Mesenchymal stem cell (in vitro differentiated cells and primary cell): ENCODE results near the gene MRPL49.
A peak's percentile ranks its signal among the peaks of the same experiment; 100 is the strongest.

Experiments
- DNase-seq: peaks from one replicate; pipeline ENCODE4 v3.0.0-alpha.2; 2013
- H2AFZ ChIP-seq: one replicate; pipeline ENCODE4 v1.6.1; 2013; ENCODE audit warnings: low read depth, mild to moderate bottlenecking, control low read depth, inconsistent platforms, low read length, moderate library complexity
- H2AK5ac ChIP-seq: 2 replicates; pipeline ENCODE4 v1.6.1; 2013; ENCODE audit warnings: low read length, moderate library complexity, mild to moderate bottlenecking, inconsistent platforms; ENCODE audit not compliant: severe bottlenecking
- H2BK120ac ChIP-seq: one replicate; pipeline ENCODE4 v1.6.1; 2013; ENCODE audit warnings: low read depth, mild to moderate bottlenecking, inconsistent platforms, low read length, moderate library complexity
- H2BK12ac ChIP-seq, 2 experiments: one replicate each; pipeline ENCODE4 v1.6.1; 2013; ENCODE audit warnings: inconsistent platforms in 2 of 2, low read length in 2 of 2, mild to moderate bottlenecking in 2 of 2, moderate library complexity in 2 of 2, control low read depth in 1 of 2
- H2BK15ac ChIP-seq: one replicate; pipeline ENCODE4 v1.6.1; 2013; ENCODE audit warnings: mild to moderate bottlenecking, low read depth, inconsistent platforms; ENCODE audit not compliant: poor library complexity, severe bottlenecking
- H2BK5ac ChIP-seq: 2 replicates; pipeline ENCODE4 v1.6.1; 2013; ENCODE audit warnings: low read depth, mild to moderate bottlenecking, low read length, control low read depth, inconsistent platforms; ENCODE audit not compliant: poor library complexity, severe bottlenecking
- H3K14ac ChIP-seq, 2 experiments: one replicate each; pipeline ENCODE4 v1.6.1; 2013; ENCODE audit warnings: inconsistent platforms in 2 of 2, low read length in 2 of 2, control low read depth in 1 of 2, mild to moderate bottlenecking in 1 of 2, moderate library complexity in 1 of 2
- H3K18ac ChIP-seq, 2 experiments: one replicate each; pipeline ENCODE4 v1.6.1; 2013; ENCODE audit warnings: inconsistent platforms in 2 of 2, low read length in 2 of 2, control low read depth in 1 of 2, low read depth in 1 of 2, mild to moderate bottlenecking in 1 of 2
- H3K23ac ChIP-seq, 2 experiments: one replicate each; pipeline ENCODE4 v1.6.1; 2013; ENCODE audit warnings: inconsistent platforms in 2 of 2, low read length in 2 of 2, mild to moderate bottlenecking in 2 of 2, moderate library complexity in 2 of 2, control low read depth in 1 of 2
- H3K27ac ChIP-seq: 2 replicates; pipeline ENCODE4 v1.5.1; 2013; ENCODE audit warnings: mild to moderate bottlenecking, moderate library complexity, low read length, control low read depth, inconsistent platforms; ENCODE audit not compliant: poor library complexity, severe bottlenecking
- H3K27me3 ChIP-seq, 2 experiments: 2 replicates each; pipeline versions ENCODE4 v1.6.1 to v1.7.0; 2013; ENCODE audit warnings: low read length in 2 of 2, mild to moderate bottlenecking in 2 of 2, moderate library complexity in 2 of 2, control low read depth in 1 of 2, inconsistent platforms in 1 of 2; ENCODE audit not compliant: control insufficient read depth in 1 of 2, insufficient read depth in 1 of 2
- H3K36me3 ChIP-seq, 2 experiments: 2 replicates each; pipeline versions ENCODE4 v1.6.1 to v1.7.0; 2013; ENCODE audit warnings: low read length in 2 of 2, control low read depth in 1 of 2, inconsistent platforms in 1 of 2, low read depth in 1 of 2, mild to moderate bottlenecking in 1 of 2; ENCODE audit not compliant: insufficient read depth in 2 of 2, control insufficient read depth in 1 of 2
- H3K4ac ChIP-seq, 2 experiments: one replicate each; pipeline ENCODE4 v1.6.1; 2013; ENCODE audit warnings: inconsistent platforms in 2 of 2, low read length in 2 of 2, mild to moderate bottlenecking in 2 of 2, moderate library complexity in 2 of 2, control low read depth in 1 of 2, low read depth in 1 of 2
- H3K4me1 ChIP-seq: 2 replicates; pipeline ENCODE4 v1.6.1; 2013; ENCODE audit warnings: low read depth, low read length, control low read depth; ENCODE audit not compliant: control insufficient read depth, insufficient read depth
- H3K4me2 ChIP-seq: 2 replicates; pipeline ENCODE4 v1.6.1; 2013; ENCODE audit warnings: low read length, mild to moderate bottlenecking, inconsistent platforms; ENCODE audit not compliant: poor library complexity, severe bottlenecking
- H3K4me3 ChIP-seq, 2 experiments: 2 replicates each; pipeline versions ENCODE4 v1.5.1 to v1.7.0; 2013; ENCODE audit warnings: low read length in 2 of 2, mild to moderate bottlenecking in 2 of 2, control low read depth in 1 of 2, low read depth in 1 of 2; ENCODE audit not compliant: insufficient read depth in 1 of 2
- H3K79me1 ChIP-seq: replicated peaks from 2 replicates; pipeline ENCODE4 v1.6.1; 2013; ENCODE audit warnings: mild to moderate bottlenecking, control low read depth, low read length, inconsistent platforms; ENCODE audit not compliant: poor library complexity, severe bottlenecking
- H3K9ac ChIP-seq: 2 replicates; pipeline ENCODE4 v1.7.0; 2013; ENCODE audit warnings: mild to moderate bottlenecking, low read length, moderate library complexity
- H3K9me3 ChIP-seq: 2 replicates; pipeline ENCODE4 v1.7.0; 2013; ENCODE audit warnings: mild to moderate bottlenecking, low read length; ENCODE audit not compliant: control insufficient read depth
- H4K8ac ChIP-seq: one replicate; pipeline ENCODE4 v1.6.1; 2013; ENCODE audit warnings: inconsistent platforms, mild to moderate bottlenecking, low read length, moderate library complexity
- H4K91ac ChIP-seq: one replicate; pipeline ENCODE4 v1.6.1; 2013; ENCODE audit warnings: mild to moderate bottlenecking, low read length, inconsistent platforms
- WGBS: methylation state at CpG from one replicate; pipeline ENCODE4 v1.1.7; 2013; ENCODE audit warnings: mixed read lengths; 5-methylcytosine and 5-hydroxymethylcytosine counted together

Gene MRPL49

GRCh38 chr11:65134952-65135632 lies 13.0 kb downstream of the MRPL49 start:
- Histone ChIP-seq H2BK15ac (no peak overlapping the region), H3K18ac (peak overlapping the region; percentile 13 to 88), H3K36me3 (peaks cover 28 to 29% of the 10 kb centered on the region in 2 experiments), H3K4me3 (peak overlapping the region; percentile 48 to 93), H3K4ac (peak overlapping the region; percentile 72 to 78), H2AK5ac (peak overlapping the region; percentile 9), H3K4me2 (peak overlapping the region; percentile 91), H4K8ac (peak overlapping the region; percentile 93), H3K27me3 (no peaks in the 10 kb centered on the region), H3K79me1 (peaks cover 16% of the 10 kb centered on the region), H2BK12ac (peak overlapping the region in 1 of 2 experiments; percentile 7), H3K14ac (peak overlapping the region in 1 of 2 experiments; percentile 12), H3K4me1 (peaks cover 23% of the 10 kb centered on the region), H3K27ac (peak overlapping the region; percentile 94), H2BK120ac (no peak overlapping the region), H2BK5ac (peak overlapping the region; percentile 92), H4K91ac (peak overlapping the region; percentile 76), H3K9me3 (no peaks in the 10 kb centered on the region), H3K23ac (no peak overlapping the region), H3K9ac (peak overlapping the region; percentile 99), H2AFZ (peak overlapping the region; percentile 16)
- 6% methylated on average over 24 of the region's 24 CpGs for WGBS
- peak; percentile 98 for DNase-seq

- WGBS, result 63% methylated on average over 11 of the region's 11 CpGs
- DNase-seq, result no peak
- Histone ChIP-seq H3K23ac (no peak overlapping the region), H3K9me3 (no peaks in the 10 kb centered on the region), H3K4ac (no peak overlapping the region), H3K4me3 (peak overlapping the region in 1 of 2 experiments; percentile 93), H2AFZ (no peak overlapping the region), H2BK15ac (no peak overlapping the region), H3K27me3 (no peaks in the 10 kb centered on the region), H3K4me1 (peaks cover 23% of the 10 kb centered on the region), H3K9ac (peak overlapping the region; percentile 99), H3K27ac (no peak overlapping the region), H2BK12ac (no peak overlapping the region), H2AK5ac (no peak overlapping the region), H3K36me3 (peaks cover 22 to 24% of the 10 kb centered on the region in 2 experiments), H4K8ac (peak overlapping the region; percentile 93), H3K79me1 (peaks cover 14% of the 10 kb centered on the region), H3K4me2 (peak overlapping the region; percentile 91), H2BK5ac (no peak overlapping the region), H2BK120ac (no peak overlapping the region), H3K14ac (no peak overlapping the region), H3K18ac (no peak overlapping the region), H4K91ac (no peak overlapping the region)
Observed at GRCh38 chr11:65135633-65136145, 13.6 kb downstream of the MRPL49 start.

- Histone ChIP-seq H3K9ac (no peak overlapping the region), H3K27me3 (peaks cover 0 to 5% of the 10 kb centered on the region in 2 experiments), H2AK5ac (no peak overlapping the region), H3K4ac (no peak overlapping the region), H3K4me3 (no peak overlapping the region), H3K4me2 (no peak overlapping the region), H2BK5ac (no peak overlapping the region), H3K4me1 (peaks cover 23% of the 10 kb centered on the region), H3K14ac (no peak overlapping the region), H2BK12ac (peak overlapping the region in 1 of 2 experiments; percentile 35), H2BK15ac (no peak overlapping the region), H3K18ac (no peak overlapping the region), H2AFZ (no peak overlapping the region), H3K23ac (no peak overlapping the region), H4K91ac (no peak overlapping the region), H2BK120ac (no peak overlapping the region), H3K79me1 (peaks cover 8% of the 10 kb centered on the region), H3K9me3 (no peaks in the 10 kb centered on the region), H3K27ac (no peak overlapping the region), H4K8ac (no peak overlapping the region), H3K36me3 (peaks cover 12 to 15% of the 10 kb centered on the region in 2 experiments)
- WGBS, result 86% methylated on average over 15 of the region's 15 CpGs
- DNase-seq, result no peak
Observed at GRCh38 chr11:65136515-65137096, 14.5 kb downstream of the MRPL49 start.

- Histone ChIP-seq H4K91ac (no peak overlapping the region), H3K36me3 (no peaks in the 10 kb centered on the region), H3K4ac (no peak overlapping the region), H3K18ac (no peak overlapping the region), H2BK15ac (no peak overlapping the region), H3K27ac (no peak overlapping the region), H3K9me3 (peaks cover under 1% of the 10 kb centered on the region), H2AFZ (no peak overlapping the region), H2BK12ac (no peak overlapping the region), H3K4me2 (no peak overlapping the region), H3K27me3 (peaks cover 5 to 8% of the 10 kb centered on the region in 2 experiments), H4K8ac (no peak overlapping the region), H3K4me3 (no peak overlapping the region), H3K9ac (no peak overlapping the region), H3K4me1 (peaks cover 1% of the 10 kb centered on the region), H3K14ac (no peak overlapping the region), H2AK5ac (no peak overlapping the region), H3K79me1 (no peaks in the 10 kb centered on the region), H2BK120ac (no peak overlapping the region), H3K23ac (no peak overlapping the region), H2BK5ac (no peak overlapping the region)
- whole genome bisulfite sequencing, result 81% methylated on average over 6 of the region's 7 CpGs
- DNase-seq, result peak; percentile 18
Observed at GRCh38 chr11:65141896-65142494, 19.9 kb downstream of the MRPL49 start.
